Measurements from ENCODE around the gene PRIMPOL. TPM values are rescaled to one million over a fixed set of nuclear protein-coding genes. Genes with fewer than 3 reads are reported as not detected.
"Not testable (repeated sequence)": the region's sequence is repeated elsewhere in the genome, so short reads cannot be mapped to it uniquely, and the experiment has no call there.

PRIMPOL gene
- total RNA-seq, 1 experiment from 2014 or later, result 8.5 TPM

DNA sequence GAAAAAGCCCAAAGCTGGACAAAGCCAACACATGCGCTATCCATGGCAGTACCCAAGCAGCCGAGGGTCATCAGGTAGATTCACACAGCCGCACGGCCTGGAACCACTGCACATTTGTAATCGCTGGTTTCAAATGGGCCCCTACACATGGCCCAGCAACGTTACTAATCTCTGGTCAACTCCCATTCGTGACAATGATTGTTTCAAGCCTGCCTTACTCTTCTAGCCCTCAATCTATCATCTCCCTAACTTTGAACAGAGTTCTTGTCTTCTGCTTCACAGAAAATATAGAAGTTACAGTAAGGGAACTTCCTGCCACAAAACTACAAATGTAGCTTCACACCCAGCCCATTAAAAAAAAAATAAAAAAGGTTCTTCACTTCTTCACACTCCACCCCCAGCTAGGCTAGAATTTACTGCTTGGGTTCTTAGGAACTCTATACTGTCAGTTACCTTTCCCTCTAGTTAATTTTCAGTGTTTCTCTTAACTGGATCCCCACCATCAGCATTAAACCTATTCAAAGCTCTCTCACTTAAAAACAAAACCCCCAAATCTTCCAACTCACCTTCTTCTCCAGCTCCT lies 24.5 kb upstream of the PRIMPOL start:
- H3K27me3 ChIP-seq (ENCODE audit: control insufficient read depth, insufficient read depth, low read length), result no peaks in the 10 kb centered on the region
- H3K4me3 ChIP-seq (ENCODE audit: insufficient read depth, low read depth, low read length), result no peak overlapping the region
- H3K36me3 ChIP-seq (replicated peaks; ENCODE audit: control insufficient read depth, insufficient read depth, low read length), result peaks cover 6% of the 10 kb centered on the region
- no peak for DNase-seq

DNA sequence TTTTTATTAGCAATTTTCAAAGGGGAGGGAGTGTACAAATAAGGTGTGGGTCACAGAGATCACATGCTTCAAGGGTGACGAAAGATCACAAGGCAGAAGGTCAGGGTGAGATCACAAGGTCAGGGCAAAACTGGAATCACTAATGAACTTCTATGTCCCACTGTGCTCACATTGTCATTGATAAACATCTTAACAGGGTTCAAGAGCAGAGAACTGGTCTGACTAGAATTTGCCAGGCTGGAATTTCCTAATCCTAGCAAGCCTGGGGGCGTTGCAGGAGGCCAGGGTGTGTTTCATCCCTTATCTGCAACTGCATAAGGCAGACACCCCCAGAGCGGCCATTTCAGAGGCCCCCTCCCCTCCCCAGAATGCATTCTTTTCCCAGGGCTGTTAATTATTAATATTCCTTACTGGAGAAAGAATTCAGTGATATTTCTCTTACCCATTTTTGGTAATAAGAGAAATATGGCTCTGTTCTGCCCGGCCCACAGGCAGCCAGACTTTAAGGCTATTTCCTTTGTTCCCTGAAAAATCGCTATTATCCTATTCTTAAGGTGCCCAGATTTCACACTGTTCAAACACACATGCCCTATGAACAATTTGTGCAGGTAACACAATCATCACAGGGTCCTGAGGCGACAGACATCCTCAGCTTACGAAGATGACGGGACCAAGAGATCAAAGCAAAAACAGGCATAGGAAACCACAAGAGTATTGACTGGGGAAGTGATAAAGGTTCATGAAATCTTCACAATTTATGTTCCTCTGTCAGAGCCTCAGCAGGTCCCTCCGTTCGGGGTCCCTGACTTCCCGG lies 23.5 kb upstream of the PRIMPOL start:
- H3K36me3 ChIP-seq (replicated peaks; ENCODE audit: control insufficient read depth, insufficient read depth, low read length); H3K4me3 ChIP-seq (ENCODE audit: insufficient read depth, low read depth, low read length); DNase-seq; H3K27me3 ChIP-seq (ENCODE audit: control insufficient read depth, insufficient read depth, low read length): not testable (repeated sequence)

GRCh38 chr4:184628103-184628502 lies 21.4 kb upstream of the PRIMPOL start:
- H3K4me3 ChIP-seq (ENCODE audit: insufficient read depth, low read depth, low read length), result no peak overlapping the region
- peaks cover 6% of the 10 kb centered on the region for H3K36me3 ChIP-seq (replicated peaks; ENCODE audit: control insufficient read depth, insufficient read depth, low read length)
- DNase-seq, result no peak
- H3K27me3 ChIP-seq (ENCODE audit: control insufficient read depth, insufficient read depth, low read length), result no peaks in the 10 kb centered on the region

DNA sequence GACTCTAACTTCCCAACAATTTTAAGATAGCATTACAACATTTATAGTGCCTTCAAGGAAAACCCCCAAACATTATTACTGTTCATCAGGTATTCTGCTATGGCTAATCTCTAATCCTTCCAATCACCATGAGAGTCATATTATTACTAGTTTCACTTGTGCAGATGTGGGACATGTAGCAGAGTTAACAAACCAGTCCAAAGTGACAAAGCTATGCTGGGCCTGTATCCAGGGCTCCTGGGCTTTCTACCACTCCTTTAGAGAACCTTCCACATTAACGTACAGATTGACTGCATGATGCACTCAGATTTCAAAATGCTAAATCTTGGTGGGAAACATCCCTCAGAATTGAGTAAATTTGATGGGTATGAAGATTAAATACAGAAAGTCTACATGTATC lies 16.7 kb upstream of the PRIMPOL start:
- Histone ChIP-seq H3K27me3 (ENCODE audit: control insufficient read depth, insufficient read depth, low read length) (no peaks in the 10 kb centered on the region), H3K36me3 (replicated peaks; ENCODE audit: control insufficient read depth, insufficient read depth, low read length) (peaks cover 15% of the 10 kb centered on the region), H3K4me3 (ENCODE audit: insufficient read depth, low read depth, low read length) (no peak overlapping the region)
- no peak for DNase-seq

DNA sequence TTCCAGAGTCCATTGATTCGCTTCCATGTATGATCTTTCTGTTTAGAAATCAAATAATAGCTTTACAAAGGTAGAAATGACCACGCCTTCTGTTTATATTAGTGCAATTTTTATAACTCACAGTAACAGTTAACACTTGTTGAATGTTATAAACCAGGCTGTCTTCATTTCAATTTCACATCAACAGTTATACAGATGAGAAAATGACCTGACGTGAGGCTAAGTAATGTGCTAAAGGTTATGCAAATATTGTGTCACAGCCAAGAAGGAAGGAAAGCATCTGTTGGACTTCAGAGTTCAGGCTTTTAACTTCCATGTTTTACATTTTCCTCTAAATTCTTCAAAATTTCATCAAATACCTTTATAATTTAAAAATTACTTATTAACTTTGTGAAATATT lies 14.2 kb upstream of the PRIMPOL start:
- Histone ChIP-seq H3K4me3 (ENCODE audit: insufficient read depth, low read depth, low read length) (no peak overlapping the region), H3K36me3 (replicated peaks; ENCODE audit: control insufficient read depth, insufficient read depth, low read length) (peaks cover 13% of the 10 kb centered on the region), H3K27me3 (ENCODE audit: control insufficient read depth, insufficient read depth, low read length) (no peaks in the 10 kb centered on the region)
- no peak for DNase-seq

GRCh38 chr4:184636144-184636543 lies 13.4 kb upstream of the PRIMPOL start:
- H3K4me3 ChIP-seq (ENCODE audit: insufficient read depth, low read depth, low read length), result no peak overlapping the region
- no peak for DNase-seq
- no peaks in the 10 kb centered on the region for H3K27me3 ChIP-seq (ENCODE audit: control insufficient read depth, insufficient read depth, low read length)
- H3K36me3 ChIP-seq (replicated peaks; ENCODE audit: control insufficient read depth, insufficient read depth, low read length), result peaks cover 11% of the 10 kb centered on the region

DNA sequence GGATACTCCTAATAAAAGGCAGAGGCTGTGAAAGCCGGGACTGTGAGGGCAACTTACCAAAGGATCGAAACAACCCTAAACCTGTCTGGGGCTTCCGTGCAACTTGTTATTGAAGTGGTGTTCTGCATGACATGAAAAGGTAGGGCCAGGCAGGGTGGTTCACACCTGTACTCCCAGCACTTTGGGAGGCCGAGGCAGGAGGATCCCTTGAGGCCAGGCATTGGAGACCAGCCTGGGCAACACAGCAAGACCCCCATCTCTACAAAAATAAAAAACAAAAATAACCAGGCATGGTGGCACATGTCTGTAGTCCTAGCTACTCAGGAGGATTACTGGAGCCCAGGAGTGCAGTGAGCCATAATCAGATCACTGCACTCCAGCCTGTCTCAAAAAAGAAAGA lies 12.6 kb upstream of the PRIMPOL start:
- Histone ChIP-seq H3K4me3 (ENCODE audit: insufficient read depth, low read depth, low read length) (no peak overlapping the region), H3K36me3 (replicated peaks; ENCODE audit: control insufficient read depth, insufficient read depth, low read length) (peaks cover 11% of the 10 kb centered on the region), H3K27me3 (ENCODE audit: control insufficient read depth, insufficient read depth, low read length) (no peaks in the 10 kb centered on the region)
- no peak for DNase-seq

DNA sequence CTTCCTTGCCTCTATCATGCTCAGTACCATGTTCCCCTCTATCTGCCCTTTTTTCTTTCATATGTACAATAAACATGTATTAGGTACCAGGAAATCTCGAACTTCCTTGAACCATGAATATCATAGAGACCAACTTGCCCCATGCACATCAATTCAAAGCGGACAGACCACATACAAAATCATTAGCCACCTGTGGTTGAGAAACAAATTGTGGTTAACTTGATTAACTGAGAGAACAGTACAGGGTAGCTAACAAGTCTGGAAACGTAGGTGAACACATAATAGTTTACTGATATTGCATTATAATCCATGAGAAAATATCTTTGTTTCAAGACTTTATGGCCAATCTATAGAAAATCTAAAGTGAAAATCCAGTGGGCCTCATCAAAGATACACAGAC lies 8.5 kb upstream of the PRIMPOL start:
- Histone ChIP-seq H3K4me3 (ENCODE audit: insufficient read depth, low read depth, low read length) (no peak overlapping the region), H3K27me3 (ENCODE audit: control insufficient read depth, insufficient read depth, low read length) (no peaks in the 10 kb centered on the region), H3K36me3 (replicated peaks; ENCODE audit: control insufficient read depth, insufficient read depth, low read length) (peaks cover 10% of the 10 kb centered on the region)
- no peak for DNase-seq

DNA sequence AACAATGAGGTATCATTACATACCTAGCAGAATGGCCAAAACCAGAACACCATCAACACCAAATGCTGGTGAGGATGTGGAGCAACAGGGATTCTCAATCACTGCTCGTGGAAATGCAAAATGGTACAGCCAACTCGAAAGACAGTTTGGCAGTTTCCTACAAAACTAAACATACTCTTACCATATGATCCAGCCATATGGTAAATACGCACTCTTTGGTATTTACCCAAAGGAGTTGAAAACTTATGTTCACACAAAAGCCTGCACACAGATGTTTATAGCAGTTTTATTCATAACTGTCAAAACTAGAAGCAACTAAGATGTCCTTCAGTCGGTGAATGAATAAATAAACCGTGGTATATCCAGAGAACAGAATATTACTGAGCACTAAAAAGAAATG lies 8.1 kb upstream of the PRIMPOL start:
- no peak for DNase-seq
- no peak overlapping the region for H3K4me3 ChIP-seq (ENCODE audit: insufficient read depth, low read depth, low read length)
- H3K36me3 ChIP-seq (replicated peaks; ENCODE audit: control insufficient read depth, insufficient read depth, low read length), result peaks cover 7% of the 10 kb centered on the region
- no peaks in the 10 kb centered on the region for H3K27me3 ChIP-seq (ENCODE audit: control insufficient read depth, insufficient read depth, low read length)

DNA sequence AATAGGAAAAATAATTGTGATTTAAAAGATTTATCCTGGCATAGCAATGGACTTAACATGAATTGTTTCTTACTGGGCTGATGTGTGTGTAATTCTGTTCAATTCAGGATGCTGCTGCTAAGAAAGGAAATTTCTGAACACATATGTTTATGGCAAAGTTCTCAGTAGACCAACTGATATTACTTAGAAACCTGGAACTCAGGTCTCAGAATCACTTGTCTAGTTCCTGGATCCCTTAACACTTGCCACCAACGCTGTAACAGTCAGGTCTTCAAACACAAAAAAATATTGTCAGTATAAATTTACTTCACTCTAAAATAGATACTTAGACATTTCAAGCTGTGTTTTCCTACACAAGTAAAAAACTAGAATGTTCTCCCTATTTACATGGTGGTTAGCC lies 5.8 kb upstream of the PRIMPOL start:
- Histone ChIP-seq H3K27me3 (ENCODE audit: control insufficient read depth, insufficient read depth, low read length) (no peaks in the 10 kb centered on the region), H3K4me3 (ENCODE audit: insufficient read depth, low read depth, low read length) (no peak overlapping the region), H3K36me3 (replicated peaks; ENCODE audit: control insufficient read depth, insufficient read depth, low read length) (no peaks in the 10 kb centered on the region; the same call in none of the 2 replicates)
- DNase-seq, result no peak

GRCh38 chr4:184644553-184645307 lies 4.8 kb upstream of the PRIMPOL start:
- no peak for DNase-seq
- H3K27me3 ChIP-seq (ENCODE audit: control insufficient read depth, insufficient read depth, low read length), result no peaks in the 10 kb centered on the region
- no peak overlapping the region for H3K4me3 ChIP-seq (ENCODE audit: insufficient read depth, low read depth, low read length)
- no peaks in the 10 kb centered on the region; the same call in none of the 2 replicates for H3K36me3 ChIP-seq (replicated peaks; ENCODE audit: control insufficient read depth, insufficient read depth, low read length)

GRCh38 chr4:184645904-184646610 lies 3.5 kb upstream of the PRIMPOL start:
- H3K36me3 ChIP-seq (replicated peaks; ENCODE audit: control insufficient read depth, insufficient read depth, low read length), result no peaks in the 10 kb centered on the region; the same call in none of the 2 replicates
- DNase-seq, result no peak
- H3K27me3 ChIP-seq (ENCODE audit: control insufficient read depth, insufficient read depth, low read length), result no peaks in the 10 kb centered on the region
- H3K4me3 ChIP-seq (ENCODE audit: insufficient read depth, low read depth, low read length), result no peak overlapping the region

- no peak for DNase-seq
- no peaks in the 10 kb centered on the region; the same call in none of the 2 replicates for H3K36me3 ChIP-seq (replicated peaks; ENCODE audit: control insufficient read depth, insufficient read depth, low read length)
- no peaks in the 10 kb centered on the region for H3K27me3 ChIP-seq (ENCODE audit: control insufficient read depth, insufficient read depth, low read length)
- peak overlapping the region; percentile 84 for H3K4me3 ChIP-seq (ENCODE audit: insufficient read depth, low read depth, low read length)
Measured at GRCh38 chr4:184647266-184648053, 2.1 kb upstream of the PRIMPOL start.

DNA sequence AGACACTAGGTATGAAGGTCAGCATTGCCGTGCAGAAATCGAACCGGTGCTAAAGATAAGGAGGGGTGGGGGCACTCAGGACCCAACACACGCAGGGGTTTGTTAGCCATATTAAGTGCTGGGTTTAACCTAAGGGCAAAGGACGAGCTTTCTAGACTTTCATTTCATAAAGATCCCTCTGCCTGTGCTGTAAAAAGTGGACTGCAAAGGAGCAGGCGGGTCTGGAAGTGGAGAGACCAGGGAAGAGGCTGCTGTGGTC lies 1.6 kb upstream of the PRIMPOL start:
- DNase-seq, result no peak

More for the DNA sequence above, 1.6 kb upstream of the PRIMPOL start:
- Histone ChIP-seq H3K27me3 (ENCODE audit: control insufficient read depth, insufficient read depth, low read length) (no peaks in the 10 kb centered on the region), H3K36me3 (replicated peaks; ENCODE audit: control insufficient read depth, insufficient read depth, low read length) (no peaks in the 10 kb centered on the region; the same call in 1 of the 2 replicates), H3K4me3 (ENCODE audit: insufficient read depth, low read depth, low read length) (peak overlapping the region; percentile 84)
